Measurements from ENCODE around the gene ZBTB43. TPM values are rescaled to one million over a fixed set of nuclear protein-coding genes. Genes with fewer than 3 reads are reported as not detected.

ZBTB43 gene
- total and polyA plus RNA-seq, 10 donors = 1.4 to 19.2 (median 14.1) TPM

DNA sequence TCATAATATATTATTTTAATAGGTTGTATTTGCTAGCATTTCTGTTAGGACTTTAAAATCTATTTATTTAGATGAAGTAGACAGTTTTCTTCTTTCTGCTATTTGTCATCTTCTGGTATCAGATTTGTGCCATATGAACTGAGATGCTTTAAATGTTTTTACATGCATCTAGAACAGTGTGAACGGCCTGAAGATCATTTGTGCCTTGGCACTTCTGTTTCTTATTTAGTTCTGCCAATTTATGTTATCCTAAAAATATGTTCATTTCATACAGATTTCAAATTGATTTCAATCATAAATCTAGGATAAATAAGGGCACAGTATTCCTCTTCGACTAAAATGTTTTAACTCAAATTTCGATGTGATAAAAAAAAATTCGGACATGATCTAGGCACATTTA, 71.7 kb downstream of the ZBTB43 start:
- WGBS, 5 donors = 82 to 93% (median 91%) methylated on average over 4 of the region's 4 CpGs
- intact Hi-C loops (cut with DNase I; ENCODE audit: low total_unique reads) = no loop called here
- Histone ChIP-seq H3K9me3 (no peaks in the 10 kb centered on the region), H3K36me3 (peaks cover 0 to 51% (median 24%) of the 10 kb centered on the region in 6 donors), H3K27ac (no peak overlapping the region), H3K27me3 (replicated peaks in 1 of 7) (no peaks in the 10 kb centered on the region), H3K4me3 (no peak overlapping the region), H3K4me1 (peaks cover 0 to 62% (median 6%) of the 10 kb centered on the region in 6 donors)
- TF ChIP-seq POLR2AphosphoS5 (IDR thresholded peaks at IDR 0.05) (no peak), POLR2A (IDR thresholded peaks at IDR 0.05) (no peak)
- TF ChIP-seq, protein P1, sequence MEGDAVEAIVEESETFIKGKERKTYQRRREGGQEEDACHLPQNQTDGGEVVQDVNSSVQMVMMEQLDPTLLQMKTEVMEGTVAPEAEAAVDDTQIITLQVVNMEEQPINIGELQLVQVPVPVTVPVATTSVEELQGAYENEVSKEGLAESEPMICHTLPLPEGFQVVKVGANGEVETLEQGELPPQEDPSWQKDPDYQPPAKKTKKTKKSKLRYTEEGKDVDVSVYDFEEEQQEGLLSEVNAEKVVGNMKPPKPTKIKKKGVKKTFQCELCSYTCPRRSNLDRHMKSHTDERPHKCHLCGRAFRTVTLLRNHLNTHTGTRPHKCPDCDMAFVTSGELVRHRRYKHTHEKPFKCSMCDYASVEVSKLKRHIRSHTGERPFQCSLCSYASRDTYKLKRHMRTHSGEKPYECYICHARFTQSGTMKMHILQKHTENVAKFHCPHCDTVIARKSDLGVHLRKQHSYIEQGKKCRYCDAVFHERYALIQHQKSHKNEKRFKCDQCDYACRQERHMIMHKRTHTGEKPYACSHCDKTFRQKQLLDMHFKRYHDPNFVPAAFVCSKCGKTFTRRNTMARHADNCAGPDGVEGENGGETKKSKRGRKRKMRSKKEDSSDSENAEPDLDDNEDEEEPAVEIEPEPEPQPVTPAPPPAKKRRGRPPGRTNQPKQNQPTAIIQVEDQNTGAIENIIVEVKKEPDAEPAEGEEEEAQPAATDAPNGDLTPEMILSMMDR (IDR thresholded peaks at IDR 0.05 in 8 of 11, conservative IDR thresholded peaks at IDR 0.05 in 3 of 11) = no peak
- no peak for DNase-seq

DNA sequence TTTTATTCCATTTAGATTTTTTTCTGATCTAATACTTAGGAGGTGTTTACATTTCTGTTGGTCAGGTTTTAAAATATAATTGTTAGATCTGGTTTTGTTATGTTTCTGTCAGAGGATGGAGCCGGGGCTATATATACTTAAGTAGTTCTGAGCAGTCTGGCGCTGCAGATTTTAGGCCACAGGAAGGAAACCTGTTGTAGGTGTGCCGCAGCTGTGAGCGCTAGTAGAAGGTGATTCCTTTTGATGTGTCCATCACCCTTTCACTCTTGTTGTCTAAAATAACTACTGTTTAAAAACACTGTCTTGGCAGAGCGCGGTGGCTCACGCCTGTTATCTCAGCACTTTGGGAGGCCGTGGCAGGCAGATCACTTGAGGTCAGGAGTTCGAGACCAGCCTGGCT, 72.6 kb downstream of the ZBTB43 start:
- Histone ChIP-seq H3K4me3 (no peak overlapping the region), H3K36me3 (peaks cover 0 to 60% (median 26%) of the 10 kb centered on the region in 6 donors), H3K27ac (peak overlapping the region in 1 of 8 donors; percentile 6), H3K4me1 (peaks cover 0 to 57% (median 4%) of the 10 kb centered on the region in 6 donors), H3K9me3 (no peaks in the 10 kb centered on the region), H3K27me3 (replicated peaks in 1 of 7) (no peaks in the 10 kb centered on the region)
- intact Hi-C loops (cut with DNase I; ENCODE audit: low total_unique reads) = no loop called here
- TF ChIP-seq, protein P1 (IDR thresholded peaks at IDR 0.05 in 8 of 11, conservative IDR thresholded peaks at IDR 0.05 in 3 of 11) = no peak
- TF ChIP-seq POLR2A (IDR thresholded peaks at IDR 0.05) (no peak), POLR2AphosphoS5 (IDR thresholded peaks at IDR 0.05) (no peak)
- 74 to 88% (median 83%) methylated on average over 9 of the region's 9 CpGs for WGBS, 5 donors
- DNase-seq = no peak

DNA sequence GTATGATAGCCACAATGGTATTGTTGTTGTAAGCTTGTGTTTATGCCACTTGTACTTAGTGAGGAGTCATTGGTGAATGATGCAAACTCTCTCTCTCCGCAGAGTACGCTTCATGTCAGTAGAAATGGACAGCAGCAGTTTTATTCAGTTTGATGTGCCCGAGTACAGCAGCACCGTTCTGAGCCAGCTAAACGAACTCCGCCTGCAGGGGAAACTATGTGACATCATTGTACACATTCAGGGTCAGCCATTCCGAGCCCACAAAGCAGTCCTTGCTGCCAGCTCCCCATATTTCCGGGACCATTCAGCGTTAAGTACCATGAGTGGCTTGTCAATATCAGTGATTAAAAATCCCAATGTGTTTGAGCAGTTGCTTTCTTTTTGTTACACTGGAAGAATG, 74.4 kb downstream of the ZBTB43 start:
- TF ChIP-seq POLR2A (IDR thresholded peaks at IDR 0.05) (no peak), POLR2AphosphoS5 (IDR thresholded peaks at IDR 0.05) (no peak)
- TF ChIP-seq, protein P1 (IDR thresholded peaks at IDR 0.05 in 8 of 11, conservative IDR thresholded peaks at IDR 0.05 in 3 of 11) = no peak
- DNase-seq = peak; percentile 21
- no peak overlapping the region for H3K4me3 ChIP-seq
- peaks cover 0 to 45% (median 0%) of the 10 kb centered on the region in 6 donors for H3K4me1 ChIP-seq
- WGBS, 5 donors = 75 to 86% (median 85%) methylated on average over 9 of the region's 9 CpGs
- no peaks in the 10 kb centered on the region for H3K27me3 ChIP-seq (replicated peaks in 1 of 7)
- H3K36me3 ChIP-seq = peaks cover 0 to 70% (median 36%) of the 10 kb centered on the region in 6 donors
- intact Hi-C loops (cut with DNase I; ENCODE audit: low total_unique reads) = no loop called here
- H3K27ac ChIP-seq = no peak overlapping the region
- no peaks in the 10 kb centered on the region for H3K9me3 ChIP-seq

GRCh38 chr9:126880226-126880946, 75.5 kb downstream of the ZBTB43 start:
- no peak overlapping the region for H3K4me3 ChIP-seq
- 96 to 98% (median 97%) methylated on average over 22 to 23 of the region's 23 CpGs for WGBS, 5 donors
- intact Hi-C loops (cut with DNase I; ENCODE audit: low total_unique reads) = no loop called here

More at GRCh38 chr9:126880226-126880946, 75.5 kb downstream of the ZBTB43 start:
- Histone ChIP-seq H3K36me3 (peaks cover 0 to 70% (median 36%) of the 10 kb centered on the region in 6 donors), H3K9me3 (no peaks in the 10 kb centered on the region), H3K27ac (no peak overlapping the region), H3K4me1 (peaks cover 0 to 45% (median 4%) of the 10 kb centered on the region in 6 donors), H3K27me3 (replicated peaks in 1 of 7) (no peaks in the 10 kb centered on the region)
- TF ChIP-seq POLR2A (IDR thresholded peaks at IDR 0.05) = no peak
- TF ChIP-seq, protein P1 (IDR thresholded peaks at IDR 0.05 in 8 of 11, conservative IDR thresholded peaks at IDR 0.05 in 3 of 11) = no peak
- TF ChIP-seq POLR2AphosphoS5 (IDR thresholded peaks at IDR 0.05) = peak in 1 of 3 donors; percentile 28
- DNase-seq = peak; percentile 52

Data from spleen (tissue), 11 donors.